MCF 10A (cell line): Measurements from ENCODE around the gene ARPP21. TPM values are rescaled to one million over a fixed set of nuclear protein-coding genes. Genes with fewer than 3 reads are reported as not detected.

Source experiments
- BruUV-seq: library from RNA; stranded (reverse); fragments of 400-500 nt; replicated peaks from 2 replicates; lab custom pipeline; 2021; lab: Mats Ljungman, UMichigan
- CTCF ChIA-PET: fragments of 300-600 bp; sonication (Branson Sonifier 250); formaldehyde crosslinking; extraction: SDS; loops from one replicate; lab custom pipeline; 2021; ENCODE audit warnings: antibody characterized with exemption, inconsistent platforms; lab: Yijun Ruan, JAX
- POLR2A ChIA-PET: fragments of 300-600, 350-650 bp; sonication (Branson Sonifier 250); formaldehyde crosslinking; extraction: SDS; loops from one replicate; lab custom pipeline; 2020; ENCODE audit warnings: antibody characterized with exemption, inconsistent platforms; lab: Yijun Ruan, JAX
- DNase-seq: peaks from one replicate; pipeline ENCODE4 v3.0.0-alpha.2; 2018; ENCODE audit not compliant: unreplicated experiment
- H3K27ac Mint-ChIP-seq: one replicate; pipeline ENCODE4 v1.8.0; 2022; ENCODE audit warnings: mild to moderate bottlenecking, low read depth, mixed read lengths; ENCODE audit not compliant: unreplicated experiment
- H3K27me3 Mint-ChIP-seq: one replicate; pipeline ENCODE4 v1.8.0; 2022; ENCODE audit warnings: mixed read lengths; ENCODE audit not compliant: insufficient read depth, unreplicated experiment
- H3K36me3 Mint-ChIP-seq: one replicate; pipeline ENCODE4 v1.8.0; 2022; ENCODE audit warnings: mild to moderate bottlenecking, moderate library complexity, mixed read lengths; ENCODE audit not compliant: insufficient read depth, unreplicated experiment
- H3K4me1 Mint-ChIP-seq: one replicate; pipeline ENCODE4 v1.8.0; 2022; ENCODE audit warnings: mixed read lengths; ENCODE audit not compliant: insufficient read depth, unreplicated experiment
- H3K4me3 Mint-ChIP-seq: one replicate; pipeline ENCODE4 v1.8.0; 2022; ENCODE audit warnings: mild to moderate bottlenecking, moderate library complexity, mixed read lengths; ENCODE audit not compliant: unreplicated experiment
- H3K9me3 Mint-ChIP-seq: one replicate; pipeline ENCODE4 v1.8.0; 2022; ENCODE audit warnings: mixed read lengths; ENCODE audit not compliant: unreplicated experiment
- intact Hi-C: fragments of 100-400 bp; cut with micrococcal nuclease; formaldehyde crosslinking; loops from 2 replicates; pipeline ENCODE4 v1.14.1; 2022
- total RNA-seq: library from RNA; stranded (reverse); gene quantifications from 2 replicates; pipeline ENCODE4 v1.2.3, GENCODE V29; 2022
- TF ChIP-seq, protein P1 (sequence below): fragments of 200-600 bp; IDR thresholded peaks from one replicate; pipeline ENCODE4 v1.8.0; 2022; ENCODE audit warnings: antibody characterized with exemption, mild to moderate bottlenecking; ENCODE audit not compliant: unreplicated experiment

ARPP21 gene
- total RNA-seq, 1 experiment from 2014 or later, result not detected

DNA sequence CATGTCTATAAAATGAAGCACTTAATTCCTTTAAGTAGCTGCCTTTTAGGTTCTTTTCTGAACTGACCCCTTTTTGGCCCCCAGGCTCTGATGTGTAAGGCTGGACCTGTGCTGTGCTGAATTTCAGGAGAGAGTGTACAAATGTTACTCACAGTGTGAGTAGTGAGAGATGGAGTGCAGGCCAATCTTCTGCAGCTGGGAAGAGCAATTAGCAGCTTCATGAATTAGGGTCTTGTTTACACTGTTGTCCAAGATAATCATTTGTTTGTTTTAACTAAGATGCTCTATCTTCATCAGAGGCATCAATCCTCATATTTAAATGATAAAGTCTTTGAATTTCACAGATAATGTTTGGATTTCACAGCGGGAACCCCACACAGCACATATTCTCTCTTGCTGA is 19.4 kb downstream of the ARPP21 start:
- no peak for DNase-seq
- no peaks in the 10 kb centered on the region for H3K9me3 Mint-ChIP-seq
- no peak overlapping the region for H3K27ac Mint-ChIP-seq
- POLR2A ChIA-PET, result interaction anchor here (0.6 kb wide), 1 partner anchor 1398 kb away, joined by 3 read pairs; no protein-coding TSS in a partner anchor
- H3K4me1 Mint-ChIP-seq, result no peaks in the 10 kb centered on the region
- no peak overlapping the region for H3K4me3 Mint-ChIP-seq
- no TSS peak for BruUV-seq
- CTCF ChIA-PET, result interaction anchor here (0.7 to 1.2 kb wide), 4 partner anchors 140 to 1776 kb away, joined by 3 to 4 read pairs (median 4); no protein-coding TSS in a partner anchor
- no peaks in the 10 kb centered on the region for H3K36me3 Mint-ChIP-seq
- intact Hi-C loops, result loop anchor here (1.0 kb wide), 1 partner anchor 1038 kb away; no protein-coding TSS in a partner anchor
- TF ChIP-seq, protein P1, sequence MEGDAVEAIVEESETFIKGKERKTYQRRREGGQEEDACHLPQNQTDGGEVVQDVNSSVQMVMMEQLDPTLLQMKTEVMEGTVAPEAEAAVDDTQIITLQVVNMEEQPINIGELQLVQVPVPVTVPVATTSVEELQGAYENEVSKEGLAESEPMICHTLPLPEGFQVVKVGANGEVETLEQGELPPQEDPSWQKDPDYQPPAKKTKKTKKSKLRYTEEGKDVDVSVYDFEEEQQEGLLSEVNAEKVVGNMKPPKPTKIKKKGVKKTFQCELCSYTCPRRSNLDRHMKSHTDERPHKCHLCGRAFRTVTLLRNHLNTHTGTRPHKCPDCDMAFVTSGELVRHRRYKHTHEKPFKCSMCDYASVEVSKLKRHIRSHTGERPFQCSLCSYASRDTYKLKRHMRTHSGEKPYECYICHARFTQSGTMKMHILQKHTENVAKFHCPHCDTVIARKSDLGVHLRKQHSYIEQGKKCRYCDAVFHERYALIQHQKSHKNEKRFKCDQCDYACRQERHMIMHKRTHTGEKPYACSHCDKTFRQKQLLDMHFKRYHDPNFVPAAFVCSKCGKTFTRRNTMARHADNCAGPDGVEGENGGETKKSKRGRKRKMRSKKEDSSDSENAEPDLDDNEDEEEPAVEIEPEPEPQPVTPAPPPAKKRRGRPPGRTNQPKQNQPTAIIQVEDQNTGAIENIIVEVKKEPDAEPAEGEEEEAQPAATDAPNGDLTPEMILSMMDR, result no peak
- H3K27me3 Mint-ChIP-seq, result peaks cover 96% of the 10 kb centered on the region

DNA sequence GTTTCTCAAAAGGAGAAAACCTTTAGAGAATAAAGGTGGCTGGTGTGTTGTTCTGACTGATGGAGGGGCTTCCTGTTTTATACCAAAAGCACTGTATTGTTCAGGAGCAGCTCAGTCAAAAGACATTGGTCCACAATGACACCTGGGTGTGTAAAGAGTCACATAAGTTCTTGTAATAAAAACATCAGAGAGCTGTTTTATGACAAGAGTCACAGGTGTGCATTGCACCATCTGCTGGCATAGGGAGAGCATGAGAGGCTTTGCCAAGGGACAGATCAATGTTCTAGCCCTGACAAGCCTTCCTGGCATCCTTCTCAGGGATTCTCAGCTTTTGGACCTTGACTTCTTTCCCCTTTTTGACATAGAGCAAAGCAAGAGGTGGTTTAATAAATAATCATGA is 20.4 kb downstream of the ARPP21 start:
- intact Hi-C loops, result loop anchor here (1.0 to 5.0 kb wide), 2 partner anchors 777 to 1039 kb away; no protein-coding TSS in a partner anchor
- DNase-seq, result peak; percentile 36
- Mint-ChIP-seq H3K4me3 (no peak overlapping the region), H3K27me3 (peaks cover 96% of the 10 kb centered on the region), H3K4me1 (no peaks in the 10 kb centered on the region), H3K27ac (no peak overlapping the region), H3K36me3 (no peaks in the 10 kb centered on the region), H3K9me3 (no peaks in the 10 kb centered on the region)
- TF ChIP-seq, protein P1, result peak; percentile 27
- ChIA-PET POLR2A (no interaction called here), CTCF (interaction anchor here (0.5 to 1.2 kb wide), 10 partner anchors 10 to 1399 kb away, joined by 3 to 4 read pairs (median 4); no protein-coding TSS in a partner anchor)
- no TSS peak for BruUV-seq

DNA sequence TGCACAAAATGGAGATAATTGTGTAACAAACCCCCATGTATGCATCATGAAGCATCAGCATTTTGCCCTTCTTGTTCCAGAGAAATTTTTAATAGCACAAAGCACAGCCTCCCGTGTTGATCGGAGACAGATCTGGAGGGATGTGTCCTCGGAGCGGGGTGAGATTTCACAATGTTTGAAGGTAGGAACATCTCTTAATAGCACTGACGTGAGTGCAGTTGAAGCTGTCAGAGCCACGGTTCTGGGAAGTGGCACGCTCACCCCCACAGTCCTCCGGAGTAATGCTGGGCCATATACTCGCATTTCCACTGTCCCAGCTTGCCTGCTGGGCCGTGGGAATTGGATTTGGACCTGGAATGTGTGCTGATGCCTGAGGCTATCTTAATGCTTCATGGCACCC is 24.1 kb downstream of the ARPP21 start:
- no peak overlapping the region for H3K4me3 Mint-ChIP-seq
- H3K27ac Mint-ChIP-seq, result no peak overlapping the region
- POLR2A ChIA-PET, result no interaction called here
- H3K27me3 Mint-ChIP-seq, result peaks cover 84% of the 10 kb centered on the region
- CTCF ChIA-PET, result no interaction called here
- TF ChIP-seq, protein P1, result no peak
- DNase-seq, result no peak
- H3K36me3 Mint-ChIP-seq, result no peaks in the 10 kb centered on the region
- intact Hi-C loops, result loop anchor here (5.0 kb wide), 1 partner anchor 781 kb away; no protein-coding TSS in a partner anchor
- no peaks in the 10 kb centered on the region for H3K9me3 Mint-ChIP-seq
- no peaks in the 10 kb centered on the region for H3K4me1 Mint-ChIP-seq
- no TSS peak for BruUV-seq

DNA sequence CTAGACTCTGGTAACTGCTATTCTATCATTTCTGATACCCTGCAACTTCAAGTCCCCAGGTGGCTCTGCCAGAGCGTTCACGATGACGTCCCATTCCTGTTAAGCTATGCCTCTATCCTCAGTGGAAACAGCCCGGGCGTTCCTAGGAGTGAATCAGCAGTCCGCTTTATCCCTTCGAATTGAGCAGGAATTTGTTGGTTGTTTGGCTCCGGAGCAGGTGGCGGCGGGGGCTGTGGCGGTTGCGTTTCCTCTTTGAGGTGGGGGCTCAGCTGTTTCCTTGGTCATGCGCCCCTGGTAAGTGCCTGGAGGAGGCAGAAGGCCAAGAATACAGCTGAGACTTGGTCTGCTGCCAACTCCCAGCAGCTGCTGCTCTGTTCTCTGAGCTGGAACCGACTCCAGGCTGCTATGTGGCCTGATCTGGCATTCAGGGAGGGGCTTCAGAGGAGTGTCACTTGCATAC is 25.2 kb downstream of the ARPP21 start:
- POLR2A ChIA-PET, result interaction anchor here (0.7 kb wide), 1 partner anchor 625 kb away, joined by 3 read pairs; no protein-coding TSS in a partner anchor
- no peak overlapping the region for H3K27ac Mint-ChIP-seq

More for the DNA sequence above, 25.2 kb downstream of the ARPP21 start:
- CTCF ChIA-PET, result interaction anchor here (0.7 kb wide), 1 partner anchor 1205 kb away, joined by 3 read pairs; no protein-coding TSS in a partner anchor
- DNase-seq, result no peak
- TF ChIP-seq, protein P1, result no peak
- no TSS peak for BruUV-seq
- H3K4me1 Mint-ChIP-seq, result no peaks in the 10 kb centered on the region
- H3K4me3 Mint-ChIP-seq, result no peak overlapping the region
- intact Hi-C loops, result loop anchor here (5.0 kb wide), 1 partner anchor 782 kb away; no protein-coding TSS in a partner anchor
- H3K9me3 Mint-ChIP-seq, result no peaks in the 10 kb centered on the region
- peaks cover 84% of the 10 kb centered on the region for H3K27me3 Mint-ChIP-seq
- H3K36me3 Mint-ChIP-seq, result no peaks in the 10 kb centered on the region
